ENCODE results near the gene SSR1.
"Not testable (repeated sequence)": the region's sequence is repeated elsewhere in the genome, so short reads cannot be mapped to it uniquely, and the experiment has no call there.

The SSR1 gene

DNA sequence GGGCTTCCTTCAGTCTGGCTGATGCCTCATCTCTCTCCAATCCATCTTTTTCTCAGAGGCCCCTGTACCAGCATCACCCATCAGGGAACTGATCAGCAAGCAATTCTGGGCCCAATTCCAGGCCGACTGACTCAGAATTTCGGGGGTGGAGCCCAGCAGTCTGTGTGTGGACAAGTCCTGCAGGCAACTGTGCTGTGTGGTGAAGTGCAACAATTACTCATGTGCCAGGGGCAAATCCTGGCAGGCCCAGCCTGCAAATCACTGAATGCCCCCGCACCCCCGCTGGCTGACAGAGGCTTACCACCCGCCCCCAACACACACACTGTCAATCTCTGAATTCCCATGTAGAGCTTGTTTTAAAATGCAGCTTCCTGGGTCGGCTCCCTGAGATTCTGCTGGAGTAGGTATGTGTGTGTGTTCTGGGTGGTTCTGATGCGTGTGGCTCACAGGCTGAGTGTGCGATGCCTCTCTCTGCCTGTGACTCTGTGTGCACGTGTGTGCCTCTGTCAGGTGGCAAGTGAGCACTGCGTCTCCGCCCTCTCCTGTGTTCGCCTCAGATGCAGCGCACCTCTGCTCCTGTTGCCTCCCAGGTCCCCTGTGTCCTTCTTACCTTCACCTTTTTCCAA lies 45.4 kb downstream of the SSR1 start:
- peak; percentile 90 to 92 for DNase-seq (ENCODE audit: low read depth in 2 of 2)
- H3K4me3 ChIP-seq (replicated peaks in 1 of 2; ENCODE audit: low read depth in 2 of 2, low read length in 2 of 2), result no peak overlapping the region
- TF ChIP-seq, protein P1, sequence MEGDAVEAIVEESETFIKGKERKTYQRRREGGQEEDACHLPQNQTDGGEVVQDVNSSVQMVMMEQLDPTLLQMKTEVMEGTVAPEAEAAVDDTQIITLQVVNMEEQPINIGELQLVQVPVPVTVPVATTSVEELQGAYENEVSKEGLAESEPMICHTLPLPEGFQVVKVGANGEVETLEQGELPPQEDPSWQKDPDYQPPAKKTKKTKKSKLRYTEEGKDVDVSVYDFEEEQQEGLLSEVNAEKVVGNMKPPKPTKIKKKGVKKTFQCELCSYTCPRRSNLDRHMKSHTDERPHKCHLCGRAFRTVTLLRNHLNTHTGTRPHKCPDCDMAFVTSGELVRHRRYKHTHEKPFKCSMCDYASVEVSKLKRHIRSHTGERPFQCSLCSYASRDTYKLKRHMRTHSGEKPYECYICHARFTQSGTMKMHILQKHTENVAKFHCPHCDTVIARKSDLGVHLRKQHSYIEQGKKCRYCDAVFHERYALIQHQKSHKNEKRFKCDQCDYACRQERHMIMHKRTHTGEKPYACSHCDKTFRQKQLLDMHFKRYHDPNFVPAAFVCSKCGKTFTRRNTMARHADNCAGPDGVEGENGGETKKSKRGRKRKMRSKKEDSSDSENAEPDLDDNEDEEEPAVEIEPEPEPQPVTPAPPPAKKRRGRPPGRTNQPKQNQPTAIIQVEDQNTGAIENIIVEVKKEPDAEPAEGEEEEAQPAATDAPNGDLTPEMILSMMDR (IDR thresholded peaks at IDR 0.05; ENCODE audit: low read depth, low read length), result no peak

DNA sequence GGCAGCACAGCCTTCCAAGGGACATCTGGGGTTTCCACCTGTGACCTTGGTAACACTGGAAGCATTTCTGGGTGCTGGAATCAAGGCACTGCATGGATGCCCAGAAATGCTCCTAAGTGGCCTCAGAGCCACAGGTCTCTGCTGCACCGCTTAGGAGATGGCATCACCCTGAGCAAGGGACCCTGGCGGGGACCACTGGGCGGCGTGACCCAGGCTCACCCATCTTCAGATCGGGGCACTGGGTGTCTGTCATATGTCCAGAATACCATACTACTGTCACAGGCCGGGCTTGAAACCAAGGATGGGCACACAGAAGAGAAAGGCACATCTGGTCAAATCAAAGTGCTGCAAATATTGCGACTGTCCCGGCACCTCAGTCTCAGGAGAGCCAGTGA lies 45.9 kb downstream of the SSR1 start:
- TF ChIP-seq, protein P1 (IDR thresholded peaks at IDR 0.05; ENCODE audit: low read depth, low read length), result no peak
- H3K4me3 ChIP-seq (replicated peaks in 1 of 2; ENCODE audit: low read depth in 2 of 2, low read length in 2 of 2), result no peak overlapping the region
- no peak for DNase-seq (ENCODE audit: low read depth in 2 of 2)

- not testable (repeated sequence) for DNase-seq (ENCODE audit: low read depth in 2 of 2); H3K4me3 ChIP-seq (replicated peaks in 1 of 2; ENCODE audit: low read depth in 2 of 2, low read length in 2 of 2)
Measured at GRCh38 chr6:7265385-7265726, 47.6 kb downstream of the SSR1 start.

GRCh38 chr6:7264686-7265384 lies 48.2 kb downstream of the SSR1 start:
- H3K4me3 ChIP-seq (replicated peaks in 1 of 2; ENCODE audit: low read depth in 2 of 2, low read length in 2 of 2), result no peak overlapping the region
- TF ChIP-seq, protein P1 (IDR thresholded peaks at IDR 0.05; ENCODE audit: low read depth, low read length), result no peak
- no peak for DNase-seq (ENCODE audit: low read depth in 2 of 2)

- TF ChIP-seq, protein P1 (IDR thresholded peaks at IDR 0.05; ENCODE audit: low read depth, low read length), result no peak
- DNase-seq (ENCODE audit: low read depth in 2 of 2), result no peak
- H3K4me3 ChIP-seq (replicated peaks in 1 of 2; ENCODE audit: low read depth in 2 of 2, low read length in 2 of 2), result no peak overlapping the region
Measured at GRCh38 chr6:7264041-7264440, 49.0 kb downstream of the SSR1 start.

DNA sequence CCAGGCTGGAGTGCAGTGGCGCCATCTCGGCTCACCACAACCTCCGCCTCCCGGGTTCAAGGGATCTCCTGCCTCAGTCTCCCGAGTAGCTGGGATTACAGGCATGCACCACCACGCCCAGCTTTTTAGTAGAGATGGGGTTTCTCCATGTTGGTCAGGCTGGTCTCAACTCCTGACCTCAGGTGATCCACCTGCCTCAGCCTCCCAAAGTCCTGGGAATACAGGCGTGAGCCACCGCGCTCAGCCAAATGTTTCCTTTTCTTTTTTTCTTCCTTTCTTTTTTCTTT lies 49.5 kb downstream of the SSR1 start:
- not testable (repeated sequence) for DNase-seq (ENCODE audit: low read depth in 2 of 2); H3K4me3 ChIP-seq (replicated peaks in 1 of 2; ENCODE audit: low read depth in 2 of 2, low read length in 2 of 2)

DNA sequence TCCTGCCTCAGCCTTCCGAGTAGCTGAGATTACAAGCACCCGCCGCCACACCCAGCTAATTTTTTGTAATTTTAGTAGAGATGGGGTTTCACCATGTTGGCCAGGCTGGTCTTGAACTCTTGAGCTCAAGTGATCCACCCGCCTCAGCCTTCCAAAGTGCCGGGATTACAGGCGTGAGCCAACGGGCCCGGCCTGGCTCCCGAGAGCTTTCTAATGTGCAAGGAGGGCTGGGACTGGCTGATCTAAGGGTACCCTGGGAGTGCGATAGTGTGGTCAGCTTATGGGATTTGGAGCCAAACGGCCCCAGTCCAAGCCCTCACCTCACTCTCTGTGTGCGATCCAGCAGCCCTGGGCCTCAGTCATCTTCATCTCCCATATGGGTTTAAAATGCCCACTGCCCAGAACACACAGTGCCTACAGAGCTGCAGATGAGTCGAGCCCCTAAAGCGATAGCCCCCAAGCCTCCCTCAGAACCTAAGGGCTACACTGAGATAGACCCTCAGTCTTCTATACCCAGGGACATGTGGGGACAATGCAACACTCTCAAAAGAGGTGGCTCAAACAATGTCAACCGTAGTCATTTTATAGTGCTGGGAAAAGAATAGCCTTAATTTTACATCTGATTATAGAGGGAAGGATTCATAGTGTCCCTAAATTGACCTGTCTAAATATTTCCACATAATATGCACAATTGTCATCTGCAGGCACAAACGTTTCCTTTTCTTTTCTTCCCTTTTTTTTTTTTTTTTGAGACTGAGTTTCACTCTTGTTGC lies 50.1 kb downstream of the SSR1 start:
- H3K4me3 ChIP-seq (replicated peaks in 1 of 2; ENCODE audit: low read depth in 2 of 2, low read length in 2 of 2), result no peak overlapping the region
- TF ChIP-seq, protein P1 (IDR thresholded peaks at IDR 0.05; ENCODE audit: low read depth, low read length), result no peak
- DNase-seq (ENCODE audit: low read depth in 2 of 2), result no peak
